Hepatocyte (in vitro differentiated cells): ENCODE results near the gene CDH4. TPM values are rescaled to one million over a fixed set of nuclear protein-coding genes. Genes with fewer than 3 reads are reported as not detected.

ENCODE experiments used
- DNase-seq: peaks from one replicate; pipeline ENCODE4 v3.0.0-alpha.2; 2016; ENCODE audit warnings: low spot score
- H2AFZ ChIP-seq: fragments of 200-600 bp; sonication (generic); 2 replicates; pipeline ENCODE4 v1.6.0; 2016; ENCODE audit warnings: antibody characterized with exemption, mild to moderate bottlenecking
- H3K27ac ChIP-seq: fragments of 200-600 bp; sonication (generic); 2 replicates; pipeline ENCODE4 v1.5.1; 2016; ENCODE audit warnings: mild to moderate bottlenecking
- H3K27me3 ChIP-seq: fragments of 200-600 bp; sonication (generic); 2 replicates; pipeline ENCODE4 v1.6.1; 2016
- H3K36me3 ChIP-seq: fragments of 200-600 bp; sonication (generic); replicated peaks from 2 replicates; pipeline ENCODE4 v1.5.1; 2016; ENCODE audit warnings: low read depth; ENCODE audit not compliant: insufficient read depth
- H3K4me1 ChIP-seq: fragments of 200-600 bp; sonication (generic); 2 replicates; pipeline ENCODE4 v1.5.1; 2016; ENCODE audit warnings: mild to moderate bottlenecking, moderate library complexity; ENCODE audit not compliant: insufficient read depth
- H3K4me2 ChIP-seq: fragments of 200-600 bp; sonication (generic); 2 replicates; pipeline ENCODE4 v1.6.0; 2016
- H3K4me3 ChIP-seq: fragments of 200-600 bp; sonication (generic); 2 replicates; pipeline ENCODE4 v1.5.1; 2016; ENCODE audit warnings: mild to moderate bottlenecking
- H3K79me2 ChIP-seq: fragments of 200-600 bp; sonication (generic); 2 replicates; pipeline ENCODE4 v1.6.0; 2017; ENCODE audit warnings: mild to moderate bottlenecking
- H3K9me2 ChIP-seq: fragments of 200-600 bp; sonication (generic); replicated peaks from 2 replicates; pipeline ENCODE4 v1.6.0; 2017; ENCODE audit warnings: mild to moderate bottlenecking; ENCODE audit not compliant: insufficient read depth
- H3K9me3 ChIP-seq: fragments of 200-600 bp; sonication (generic); 2 replicates; pipeline ENCODE4 v1.5.1; 2016; ENCODE audit warnings: low read depth, mild to moderate bottlenecking
- H4K20me1 ChIP-seq: fragments of 200-600 bp; sonication (generic); 2 replicates; pipeline ENCODE4 v1.6.0; 2016; ENCODE audit warnings: mild to moderate bottlenecking; ENCODE audit not compliant: insufficient read depth, poor library complexity, severe bottlenecking
- CTCF ChIP-seq: fragments of 200-600 bp; sonication (generic); IDR thresholded peaks from 2 replicates; pipeline ENCODE4 v1.5.1; 2016; ENCODE audit warnings: antibody characterized with exemption, mild to moderate bottlenecking; ENCODE audit not compliant: poor library complexity
- EZH2 ChIP-seq: fragments of 200-600 bp; sonication (generic); IDR thresholded peaks from 2 replicates; pipeline ENCODE4 v1.6.1; 2016; ENCODE audit warnings: antibody characterized with exemption, mild to moderate bottlenecking, borderline replicate concordance
- EZH2phosphoT487 ChIP-seq: fragments of 200-600 bp; sonication (generic); IDR thresholded peaks from one replicate; pipeline ENCODE4 v1.6.1; 2018; ENCODE audit warnings: antibody characterized with exemption, mild to moderate bottlenecking, low read depth, moderate library complexity; ENCODE audit not compliant: unreplicated experiment, severe bottlenecking
- WGBS: methylation state at CpG from one replicate; pipeline ENCODE4 v1.1.6; 2016; ENCODE audit warnings: low lambda C conversion rate; ENCODE audit errors: missing lambda C conversion rate; 5-methylcytosine and 5-hydroxymethylcytosine counted together
- polyA plus RNA-seq: library from polyadenylated mRNA; unstranded; fragments of >200 nt; fragmentation: Nextera tagmentation; extraction: Ambion mirVana; gene quantifications from 2 replicates; pipeline ENCODE4 v1.2.1, GENCODE V29; 2016
- total RNA-seq: library from RNA; depleted of rRNA; stranded (reverse); fragments of >200 nt; gene quantifications from 2 replicates; pipeline ENCODE4 v1.2.3, GENCODE V29; 2014

Gene CDH4
- total and polyA plus RNA-seq, 2 experiments from 2014 or later, result 0.53 to 0.73 TPM

DNA sequence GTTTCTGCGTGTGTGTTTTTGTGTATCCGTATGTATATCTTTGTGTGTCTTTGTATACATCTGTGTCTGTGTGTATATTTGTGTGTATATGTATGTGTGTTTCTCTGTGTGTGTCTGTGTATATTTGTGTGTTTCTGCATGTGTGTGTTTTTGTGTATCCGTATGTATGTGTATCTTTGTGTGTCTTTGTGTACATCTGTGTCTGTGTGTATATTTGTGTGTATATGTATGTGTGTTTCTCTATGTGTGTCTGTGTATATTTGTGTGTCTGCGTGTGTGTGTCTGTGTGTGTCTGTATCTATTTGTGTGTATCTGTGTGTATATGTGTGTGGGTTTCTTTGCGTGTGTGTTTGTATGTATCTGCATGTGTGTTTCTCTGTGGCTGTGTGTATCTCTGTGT, 192.6 kb downstream of the CDH4 start:
- WGBS, result 93% methylated on average over 5 of the region's 5 CpGs
- Histone ChIP-seq H3K27ac (no peak overlapping the region), H3K9me3 (no peaks in the 10 kb centered on the region), H3K9me2 (no peaks in the 10 kb centered on the region), H3K4me2 (no peak overlapping the region), H3K4me3 (no peak overlapping the region), H3K4me1 (no peaks in the 10 kb centered on the region), H3K79me2 (no peaks in the 10 kb centered on the region), H2AFZ (no peak overlapping the region), H3K36me3 (no peaks in the 10 kb centered on the region), H4K20me1 (no peaks in the 10 kb centered on the region), H3K27me3 (peaks cover 7% of the 10 kb centered on the region)
- no peak for TF ChIP-seq EZH2
- no peak for TF ChIP-seq CTCF
- no peak for TF ChIP-seq EZH2phosphoT487
- DNase-seq, result no peak

DNA sequence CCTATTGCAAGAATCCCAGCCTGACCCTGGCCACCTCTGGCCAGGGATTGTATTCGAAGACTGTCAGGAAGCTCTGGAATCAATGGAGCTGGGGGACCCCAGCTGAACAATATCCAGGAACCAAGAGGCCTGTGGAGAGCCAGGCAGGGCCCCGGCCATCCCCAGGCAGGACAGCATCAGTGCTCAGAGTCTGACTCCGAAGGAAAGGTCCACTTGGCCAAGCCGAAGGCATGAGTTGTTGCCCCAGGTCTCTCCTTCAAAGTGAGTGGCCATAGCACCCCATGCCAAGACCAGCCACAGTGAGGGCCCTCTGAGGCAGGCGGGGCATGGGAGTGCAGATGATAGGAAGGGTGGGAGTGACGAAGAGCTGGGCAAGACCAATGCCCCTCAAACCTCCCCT, 193.1 kb downstream of the CDH4 start:
- DNase-seq, result no peak
- H2AFZ ChIP-seq, result no peak overlapping the region
- WGBS, result 68% methylated on average over 5 of the region's 6 CpGs
- H3K27me3 ChIP-seq, result peaks cover 7% of the 10 kb centered on the region
- no peaks in the 10 kb centered on the region for H3K9me2 ChIP-seq
- no peaks in the 10 kb centered on the region for H3K4me1 ChIP-seq
- H3K79me2 ChIP-seq, result no peaks in the 10 kb centered on the region
- no peaks in the 10 kb centered on the region for H4K20me1 ChIP-seq
- no peak overlapping the region for H3K27ac ChIP-seq
- H3K9me3 ChIP-seq, result no peaks in the 10 kb centered on the region
- no peak overlapping the region for H3K4me3 ChIP-seq
- TF ChIP-seq EZH2phosphoT487 (no peak), CTCF (no peak), EZH2 (no peak)
- H3K4me2 ChIP-seq, result no peak overlapping the region
- no peaks in the 10 kb centered on the region for H3K36me3 ChIP-seq

- no peak for TF ChIP-seq EZH2
- no peak for TF ChIP-seq EZH2phosphoT487
- TF ChIP-seq CTCF, result no peak
- 94% methylated on average over 10 of the region's 10 CpGs for WGBS
Measured at GRCh38 chr20:61445741-61446140, 193.7 kb downstream of the CDH4 start.

GRCh38 chr20:61447952-61448351, 195.9 kb downstream of the CDH4 start:
- Histone ChIP-seq H3K27me3 (no peaks in the 10 kb centered on the region), H3K4me1 (no peaks in the 10 kb centered on the region), H3K27ac (no peak overlapping the region), H3K79me2 (no peaks in the 10 kb centered on the region), H3K36me3 (no peaks in the 10 kb centered on the region), H3K9me2 (no peaks in the 10 kb centered on the region), H4K20me1 (no peaks in the 10 kb centered on the region), H3K4me3 (no peak overlapping the region), H3K9me3 (no peaks in the 10 kb centered on the region), H2AFZ (no peak overlapping the region), H3K4me2 (no peak overlapping the region)
- no peak for TF ChIP-seq CTCF
- WGBS, result 45% methylated on average over 6 of the region's 6 CpGs
- DNase-seq, result no peak

More at GRCh38 chr20:61445741-61446140, 193.7 kb downstream of the CDH4 start:
- Histone ChIP-seq H3K27me3 (peaks cover 6% of the 10 kb centered on the region), H3K36me3 (no peaks in the 10 kb centered on the region), H3K4me2 (no peak overlapping the region), H3K4me1 (no peaks in the 10 kb centered on the region), H3K9me2 (no peaks in the 10 kb centered on the region), H3K4me3 (no peak overlapping the region), H3K27ac (no peak overlapping the region), H3K79me2 (no peaks in the 10 kb centered on the region), H4K20me1 (no peaks in the 10 kb centered on the region), H3K9me3 (no peaks in the 10 kb centered on the region), H2AFZ (no peak overlapping the region)
- DNase-seq, result no peak
